HG03354 (cell line): ENCODE data around the gene RRP15.

Experiments used
- ATAC-seq: cut with Tn5 transposase; IDR thresholded peaks from one replicate; pipeline ENCODE4 v1.9.1; 2021; ENCODE audit warnings: mild to moderate bottlenecking; ENCODE audit not compliant: unreplicated experiment, poor library complexity, severe bottlenecking

Gene RRP15

DNA sequence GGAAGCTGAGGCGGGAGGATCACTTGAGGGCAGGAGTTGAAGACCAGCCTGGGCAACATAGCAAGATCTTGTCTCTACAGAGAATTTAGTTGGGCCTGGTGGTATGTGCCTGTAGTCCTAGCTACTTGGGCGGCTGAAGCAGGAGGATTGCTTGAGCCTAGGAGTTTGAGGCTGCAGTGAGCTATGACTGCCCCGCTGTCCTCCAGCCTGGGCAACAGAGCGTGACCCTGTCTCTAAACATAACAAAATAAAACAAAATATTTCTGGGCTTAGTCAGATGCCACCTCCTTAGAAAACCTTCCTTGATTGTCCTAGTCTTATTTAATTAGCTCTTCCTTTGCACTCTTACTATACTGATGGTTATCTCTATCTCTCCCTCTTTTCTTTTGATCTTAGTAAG, 68.6 kb downstream of the RRP15 start:
- ATAC-seq = no peak

DNA sequence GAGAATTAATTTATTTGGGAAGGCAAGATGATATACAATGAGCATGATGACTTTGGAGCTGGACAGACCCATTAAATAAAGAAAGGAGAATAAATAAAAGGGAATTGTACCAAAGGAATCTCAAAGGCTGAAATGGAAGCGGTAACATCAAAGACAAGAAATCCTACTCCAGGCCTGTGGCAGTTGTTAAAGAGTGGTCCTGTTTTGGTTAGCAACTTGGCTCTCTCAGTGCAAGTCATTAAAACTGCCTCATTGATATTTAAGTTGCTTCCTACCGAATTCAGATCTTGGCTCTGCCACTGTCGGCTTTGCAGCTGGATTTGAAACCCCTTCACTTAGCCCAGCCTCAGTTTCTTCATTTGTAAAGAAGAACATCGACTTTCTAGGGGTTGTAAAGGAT, 70.2 kb downstream of the RRP15 start:
- no peak for ATAC-seq

DNA sequence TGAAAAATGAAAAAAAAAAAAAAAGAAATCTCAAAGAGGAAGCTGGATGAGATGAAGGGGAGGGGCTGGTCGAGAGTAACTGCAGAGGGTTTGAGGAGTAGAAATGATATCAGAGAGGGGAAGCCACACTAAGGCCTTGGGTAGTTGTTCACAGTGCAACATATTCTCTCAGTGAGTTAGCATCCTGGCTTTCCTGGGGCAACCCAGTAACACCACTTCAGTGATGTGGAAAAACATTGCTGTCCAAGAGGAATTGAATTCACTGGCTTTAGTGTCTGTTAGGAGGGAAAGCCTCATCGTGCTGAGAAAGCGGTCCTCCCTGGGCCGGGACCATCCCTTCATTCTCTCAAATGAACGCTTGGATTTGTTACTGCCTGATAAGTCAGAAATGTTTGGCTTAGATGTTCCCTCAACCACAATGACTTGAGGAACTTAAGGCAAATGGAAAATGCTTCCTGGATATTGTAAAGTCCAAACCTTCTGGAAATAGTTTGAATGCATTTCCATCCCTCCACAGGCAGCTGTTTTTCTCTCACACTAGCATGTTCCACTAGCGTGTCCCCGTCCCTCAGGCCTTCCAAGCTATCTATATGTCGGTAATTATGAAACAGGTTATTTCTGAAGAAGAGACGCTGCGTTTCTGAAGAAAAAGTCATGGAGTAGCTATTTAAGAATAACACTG, 72.3 kb downstream of the RRP15 start:
- no peak for ATAC-seq

DNA sequence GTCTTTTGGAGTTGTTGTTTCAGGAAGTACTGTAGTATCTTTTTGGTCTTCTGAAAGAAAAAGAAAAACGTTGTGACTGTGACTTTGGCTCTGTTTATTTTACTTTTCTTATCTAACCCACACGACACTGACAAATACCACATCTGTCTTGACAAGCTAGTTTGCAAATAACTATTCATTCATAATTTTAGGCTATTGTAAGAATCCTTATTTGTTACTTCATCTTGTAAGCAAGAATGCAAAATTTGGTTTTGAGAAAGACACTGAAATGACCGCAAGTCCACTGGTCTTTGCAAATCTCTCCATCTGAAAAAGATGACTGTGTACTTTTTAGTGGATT, 72.8 kb downstream of the RRP15 start:
- ATAC-seq = no peak

DNA sequence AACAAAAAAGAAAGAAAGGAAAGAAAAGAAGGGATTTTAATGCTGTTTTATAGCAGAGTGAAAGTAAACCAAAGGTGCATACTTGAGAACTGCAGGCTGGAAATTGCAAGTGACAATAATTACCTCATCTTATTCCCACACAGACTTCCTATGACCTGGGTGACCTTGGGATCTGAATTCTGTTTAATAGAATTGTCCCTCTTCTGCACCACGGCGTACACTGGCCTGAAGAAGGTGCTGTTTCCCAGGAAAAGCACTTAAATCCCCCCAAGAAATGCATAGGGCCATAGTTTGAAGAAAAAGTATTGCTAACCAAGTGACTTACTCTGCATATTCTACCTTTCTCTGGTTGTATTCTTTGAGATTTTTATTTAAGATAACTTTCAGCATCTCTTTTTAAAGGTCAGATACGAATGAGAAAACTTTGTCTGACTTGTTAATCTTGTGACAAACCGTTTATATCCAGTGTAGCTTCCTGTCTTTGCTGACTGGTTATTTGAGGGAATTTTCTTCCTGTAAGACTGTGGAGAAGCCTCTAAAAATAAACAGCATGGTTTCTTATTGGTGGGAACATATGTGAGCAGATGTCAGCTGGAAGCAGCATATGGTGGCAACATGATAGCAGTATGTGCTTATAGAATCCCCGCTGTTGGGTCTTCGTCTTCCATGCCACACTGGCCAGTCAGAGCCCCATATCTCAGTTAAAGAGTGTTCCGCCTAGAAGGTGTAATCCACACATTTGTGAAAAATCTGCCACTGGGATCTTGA, 76.4 kb downstream of the RRP15 start:
- ATAC-seq = no peak

DNA sequence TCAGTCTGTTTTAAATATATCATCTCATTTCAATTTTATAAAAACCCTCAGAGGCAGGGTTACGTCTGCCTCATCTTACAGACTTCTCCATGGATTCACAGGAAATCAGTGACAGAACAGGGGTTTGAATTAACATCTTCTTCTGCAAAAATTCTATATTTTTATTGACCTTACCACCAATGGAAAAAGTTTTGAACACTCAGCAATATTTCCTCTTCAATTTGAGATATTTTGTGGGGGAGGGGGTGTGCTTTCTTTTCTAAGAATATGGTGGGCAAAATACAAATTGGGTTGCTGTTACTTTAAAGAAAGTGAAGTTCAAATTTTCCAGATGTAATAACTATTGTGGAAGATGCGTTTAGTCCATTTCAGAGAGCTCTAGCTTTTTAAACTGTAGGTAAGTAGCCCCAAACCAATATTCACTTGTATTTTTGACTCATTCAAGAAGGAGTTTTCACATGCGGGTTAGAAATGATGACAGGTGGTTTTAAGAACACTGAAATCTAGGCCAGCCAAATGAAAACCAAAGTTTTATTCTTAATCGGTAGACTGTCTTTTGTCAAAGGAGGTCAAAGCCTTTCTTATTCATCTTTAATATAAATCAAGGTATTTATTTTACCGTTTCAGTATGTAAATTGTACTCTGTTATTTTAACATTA, 77.5 kb downstream of the RRP15 start:
- no peak for ATAC-seq

DNA sequence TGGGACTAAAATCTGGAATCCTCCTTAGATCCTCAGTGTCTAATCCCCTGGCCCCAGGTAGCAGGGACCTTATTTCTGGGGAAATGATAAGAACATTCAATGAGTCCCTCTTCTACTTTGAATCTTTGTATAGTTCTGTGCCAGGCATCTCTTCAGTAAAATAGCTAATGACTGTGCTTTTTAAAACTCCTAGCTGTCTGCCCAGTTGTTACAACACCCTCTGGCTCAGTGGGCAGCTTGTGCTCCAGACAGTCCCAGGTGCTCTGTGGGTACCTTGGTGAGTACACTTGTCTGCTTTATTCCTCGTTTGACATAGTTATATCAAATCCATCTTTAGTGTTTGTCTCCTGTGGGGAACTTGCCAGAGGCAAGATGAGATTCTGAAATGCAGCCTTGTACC, 78.0 kb downstream of the RRP15 start:
- no peak for ATAC-seq

DNA sequence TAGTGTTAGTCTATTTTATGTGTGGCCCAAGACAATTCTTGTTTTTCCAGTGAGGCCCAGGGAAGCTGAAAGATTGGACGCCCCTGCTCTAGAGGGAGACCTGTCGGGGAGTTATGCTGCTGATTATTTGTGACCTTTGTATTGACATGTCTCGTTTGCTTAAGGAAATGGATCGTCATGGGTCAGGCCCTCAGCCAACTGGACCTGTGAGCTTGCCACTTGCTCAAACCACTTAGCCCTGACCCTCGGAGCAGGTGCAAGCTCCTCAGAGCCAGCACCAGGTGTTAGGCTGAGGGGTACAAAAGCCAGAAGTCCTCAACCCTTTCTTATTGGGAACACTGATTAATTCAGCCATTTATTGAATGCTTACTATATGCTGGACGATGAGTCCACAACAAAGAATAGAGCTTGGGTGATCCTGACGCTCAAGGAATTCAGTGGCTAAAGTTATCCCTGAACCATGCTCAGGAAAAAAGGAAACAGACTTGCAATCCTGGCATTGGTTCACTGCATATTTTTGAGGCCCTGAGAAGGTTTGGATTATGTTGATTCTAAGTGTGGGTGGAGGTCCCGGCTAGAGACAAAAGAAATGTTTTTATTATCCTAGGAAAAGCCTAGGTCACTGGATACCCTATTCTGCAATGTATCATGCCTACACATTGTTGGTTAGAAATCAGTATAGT, 79.1 kb downstream of the RRP15 start:
- ATAC-seq = no peak

DNA sequence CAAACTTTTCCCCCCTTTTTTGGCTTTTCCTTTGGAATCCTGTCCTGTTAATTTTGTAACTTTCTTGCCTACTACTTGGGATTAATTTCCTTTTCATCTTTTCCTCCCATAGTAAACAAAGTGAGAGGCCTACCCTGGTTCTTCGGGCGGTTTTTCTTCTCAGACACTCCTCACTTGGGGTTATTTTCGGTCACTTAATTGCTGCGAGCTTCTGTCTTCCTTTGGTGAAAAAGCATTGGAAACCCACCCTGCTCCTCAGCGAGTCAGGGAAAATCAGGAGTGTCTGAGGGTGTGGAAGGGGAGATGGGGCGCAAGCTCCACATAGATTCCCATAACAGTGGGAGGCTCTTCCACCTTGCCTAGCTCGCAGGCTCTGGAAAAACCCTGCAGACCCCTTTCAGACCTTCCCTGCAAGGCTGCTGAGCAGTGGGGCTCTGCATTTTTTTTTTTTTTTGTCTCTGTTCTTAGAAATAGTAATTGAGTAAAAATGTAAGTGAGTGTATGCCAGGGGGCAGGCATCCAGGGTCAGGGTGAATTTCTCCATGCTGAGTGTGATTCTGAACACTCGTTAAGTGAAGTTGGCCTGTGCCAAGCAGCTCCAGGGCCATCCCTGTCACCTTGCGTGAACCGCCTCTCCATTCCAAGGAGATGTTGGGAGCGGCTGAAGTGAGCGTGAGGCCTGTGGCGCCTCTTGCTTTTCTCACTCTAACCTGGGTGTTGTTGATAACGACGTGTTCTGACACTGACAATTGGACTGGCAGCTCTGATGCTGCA, 80.3 kb downstream of the RRP15 start:
- no peak for ATAC-seq

DNA sequence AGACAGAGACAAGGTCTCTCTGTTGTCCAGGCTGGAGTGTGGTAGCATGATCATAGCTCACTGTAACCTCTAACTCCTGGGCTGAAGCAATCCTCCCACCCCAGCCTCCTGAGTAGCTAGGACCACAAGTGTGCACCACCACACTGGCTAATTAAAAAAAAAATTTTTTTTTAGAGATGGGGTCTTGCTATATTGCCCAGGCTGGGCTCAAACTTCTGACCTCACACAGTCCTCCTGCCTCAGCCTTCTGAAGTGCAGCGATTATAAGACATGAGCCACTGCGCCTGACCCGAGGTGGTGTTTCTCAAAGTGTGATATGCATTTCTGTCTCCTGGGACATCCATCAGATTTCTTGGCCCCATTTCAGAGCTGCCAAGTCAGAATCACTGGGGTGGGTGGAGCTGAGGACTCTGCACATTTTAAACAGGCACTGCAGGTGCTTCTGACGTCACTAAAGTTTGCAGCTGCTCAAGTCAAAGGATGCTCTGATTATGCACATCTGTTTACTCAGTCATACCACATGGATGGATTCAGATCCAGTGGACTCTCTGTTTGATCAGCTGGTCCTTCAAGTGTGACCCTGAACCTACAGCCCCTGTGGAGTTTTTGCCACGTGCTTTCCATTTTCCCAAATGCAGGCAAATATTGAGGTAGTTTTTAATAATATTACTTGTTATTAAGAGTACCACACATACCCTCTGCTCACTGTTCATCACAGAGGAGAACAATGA, 81.4 kb downstream of the RRP15 start:
- ATAC-seq = no peak

DNA sequence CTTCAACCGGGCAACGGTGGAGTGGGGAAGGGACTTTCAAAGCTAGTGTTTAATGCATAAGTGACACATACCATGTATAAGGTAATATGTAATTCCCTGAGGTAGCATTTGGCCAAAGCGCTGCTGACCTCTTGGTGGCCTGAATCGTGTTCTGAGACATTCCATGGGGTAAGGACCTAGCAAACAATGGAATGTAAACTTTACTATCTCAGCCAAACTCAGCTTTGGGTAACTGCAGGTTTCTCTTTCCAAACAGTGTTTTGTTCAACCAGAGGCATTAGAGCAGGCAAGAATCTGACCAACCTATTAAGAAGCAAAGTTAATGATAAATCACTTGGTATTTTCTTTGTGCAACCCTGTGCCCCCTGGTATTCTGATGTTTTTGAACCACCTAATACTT, 82.0 kb downstream of the RRP15 start:
- no peak for ATAC-seq

DNA sequence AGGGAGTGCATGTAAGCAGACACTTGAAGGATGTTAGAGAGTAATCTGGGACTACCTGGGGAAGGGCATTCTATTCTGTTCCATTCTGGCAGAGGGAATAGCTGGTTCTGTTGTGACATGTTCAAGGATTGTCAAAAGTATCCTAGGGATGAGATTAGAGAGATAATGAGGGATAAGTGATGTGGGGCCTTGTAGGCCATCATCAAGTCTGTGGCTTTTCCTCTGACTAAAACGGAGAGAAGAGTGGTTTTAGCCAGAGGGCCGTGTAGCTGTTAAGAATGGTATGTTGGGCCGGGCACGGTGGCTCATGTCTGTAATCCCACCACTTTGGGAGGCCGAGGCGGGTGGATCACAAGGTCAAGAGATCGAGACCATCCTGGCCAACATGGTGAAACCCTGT, 83.6 kb downstream of the RRP15 start:
- ATAC-seq = no peak

DNA sequence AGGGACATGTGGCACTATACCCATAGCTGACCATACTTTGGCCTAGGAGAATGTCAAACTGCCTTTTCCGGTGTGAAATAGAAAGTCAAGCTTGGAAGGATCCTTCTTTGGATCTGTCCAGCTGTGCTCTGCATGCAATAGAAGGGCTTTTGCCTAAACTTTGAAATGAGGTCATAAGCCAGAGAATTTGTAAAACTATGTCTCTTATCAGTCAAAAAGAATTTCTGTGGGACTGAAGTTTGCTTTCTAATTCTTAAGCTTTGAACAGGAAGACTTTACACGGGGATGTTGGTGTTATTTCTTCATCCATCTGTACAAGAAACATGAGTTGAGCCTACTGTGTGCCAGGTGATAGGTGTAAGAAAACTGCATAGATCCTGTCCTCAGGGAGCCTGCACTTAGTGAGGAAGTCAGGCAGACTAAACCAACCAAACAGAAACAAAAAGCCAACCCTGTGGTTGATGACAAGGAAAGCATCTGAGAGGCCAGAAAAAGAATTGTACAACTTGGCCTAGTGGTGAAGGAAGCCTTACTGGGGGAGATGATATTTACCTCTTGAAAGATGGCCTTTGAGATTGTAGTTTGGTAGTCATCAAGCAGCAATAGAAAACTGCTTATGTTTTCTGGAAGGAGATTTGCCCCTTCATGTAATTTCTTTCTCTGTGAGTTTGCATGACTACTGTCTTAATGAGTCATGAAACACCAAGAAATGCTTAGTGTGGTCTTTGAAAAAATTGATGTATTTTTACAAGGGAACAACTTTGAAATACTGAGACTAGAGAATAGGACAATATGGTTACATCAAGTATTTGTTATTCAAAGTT, 84.8 kb downstream of the RRP15 start:
- no peak for ATAC-seq

DNA sequence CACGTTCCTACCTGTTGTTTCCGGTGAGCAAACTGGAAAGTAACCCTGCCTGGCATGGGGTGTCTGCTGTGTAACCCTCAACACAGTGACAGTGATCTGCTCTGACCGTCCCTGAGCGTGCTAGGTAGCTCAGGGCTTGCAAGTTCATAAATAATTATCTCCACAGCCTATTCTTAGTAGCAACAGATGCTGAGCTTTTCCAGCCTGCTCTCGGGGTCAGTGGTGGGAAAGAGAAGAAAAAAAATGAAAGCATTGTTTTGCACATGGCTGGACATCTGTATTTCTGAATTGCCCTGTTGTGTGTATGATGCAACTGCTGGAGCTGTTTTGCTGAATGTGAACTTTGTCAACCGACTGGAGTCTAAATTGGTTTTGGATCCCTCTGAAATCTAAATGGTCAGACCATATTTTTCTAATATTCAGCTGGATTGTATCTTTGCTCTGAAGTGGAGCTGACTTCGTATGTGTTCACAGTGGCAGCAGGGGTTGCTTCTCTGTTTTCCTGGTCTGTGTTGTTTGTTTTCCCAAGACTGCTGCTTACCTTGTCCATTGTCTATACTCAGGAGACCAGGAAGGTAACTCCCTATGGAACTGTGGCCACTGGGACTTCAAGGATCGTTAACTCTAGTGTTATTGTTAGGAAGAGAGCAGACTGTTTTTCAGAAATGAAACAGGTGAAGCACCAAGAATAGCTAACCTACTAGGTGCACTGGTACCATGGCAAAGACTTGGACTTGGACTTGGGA, 87.0 kb downstream of the RRP15 start:
- no peak for ATAC-seq

DNA sequence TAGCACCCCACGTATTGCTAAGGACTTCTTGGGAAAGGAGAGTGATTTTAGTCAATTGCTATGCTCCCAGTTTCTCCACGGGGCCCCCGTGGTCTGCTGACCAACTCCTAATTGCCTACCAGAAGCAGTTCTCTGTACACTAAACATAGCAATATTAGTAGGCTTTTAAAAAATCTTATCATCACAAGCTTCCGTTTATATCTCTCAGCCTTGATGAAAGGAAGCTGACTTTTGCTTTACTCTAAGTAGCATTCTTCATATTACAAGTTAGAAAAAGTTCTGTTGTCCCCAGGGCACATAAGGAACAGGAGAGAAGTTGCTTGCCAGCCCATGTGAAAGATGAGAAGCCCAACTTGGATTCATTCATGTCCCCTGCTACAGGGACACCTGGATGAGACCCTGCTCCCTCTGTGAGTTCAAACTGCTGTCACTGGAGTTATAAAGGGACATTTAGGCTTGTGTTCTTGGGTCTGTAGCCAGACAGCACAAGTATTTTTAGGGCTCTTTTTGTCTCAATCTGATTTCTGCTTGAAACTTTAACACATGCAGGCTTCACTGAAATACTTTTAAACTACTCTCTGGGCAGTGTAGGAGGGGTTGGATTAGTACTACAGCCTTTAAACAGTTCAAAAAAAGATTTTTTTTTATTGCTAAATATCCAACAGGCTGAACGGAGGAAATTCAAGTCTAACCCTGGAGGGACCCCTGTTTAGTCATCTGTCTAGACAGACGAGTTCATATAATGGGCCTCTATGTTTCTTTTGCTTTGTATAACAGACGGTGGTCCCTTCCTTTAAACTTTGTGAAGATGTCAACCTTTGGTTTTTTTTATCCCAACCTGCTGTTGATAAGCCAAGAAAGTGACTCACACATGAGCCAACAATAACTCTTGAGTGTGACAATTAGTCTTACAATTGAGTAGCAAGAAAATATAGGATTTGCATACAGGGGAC, 89.6 kb downstream of the RRP15 start:
- no peak for ATAC-seq

DNA sequence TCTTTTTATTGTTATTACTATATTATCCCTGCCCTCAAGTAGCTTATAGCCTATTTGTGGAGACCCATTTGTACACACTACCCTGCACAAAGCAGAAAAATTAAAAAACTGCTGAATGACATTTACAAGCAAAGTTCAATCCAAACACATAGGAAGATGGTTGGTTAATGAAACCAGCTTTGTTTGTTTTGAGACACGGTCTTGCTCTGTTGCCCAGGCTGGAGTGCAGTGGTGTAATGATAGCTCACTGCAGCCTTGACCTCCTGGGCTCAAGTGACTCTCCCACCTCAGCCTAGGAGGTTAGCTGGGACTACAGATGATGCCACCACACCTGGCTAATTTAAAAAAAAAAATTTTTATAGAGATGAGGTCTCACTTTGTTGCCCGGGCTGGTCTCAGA, 91.6 kb downstream of the RRP15 start:
- peak; percentile 28 for ATAC-seq
